Epithelial cell of esophagus (primary cell): Measurements from ENCODE around the gene TASOR2.

Source experiments
- DNase-seq: peaks from one replicate; pipeline ENCODE4 v3.0.0; 2010; ENCODE audit warnings: low read depth
- H3K4me3 ChIP-seq: 2 replicates; pipeline ENCODE4 v1.5.1; 2011; ENCODE audit warnings: mild to moderate bottlenecking, low read length, control low read depth
- CTCF ChIP-seq: IDR thresholded peaks from 2 replicates; pipeline ENCODE4 v1.5.1; 2011; ENCODE audit warnings: low read depth, mild to moderate bottlenecking, low read length, control low read depth, inconsistent platforms; ENCODE audit not compliant: insufficient read depth; ENCODE audit errors: missing control alignments

The TASOR2 gene

GRCh38 chr10:5710859-5711258 lies 26.2 kb downstream of the TASOR2 start:
- no peak for DNase-seq
- no peak overlapping the region for H3K4me3 ChIP-seq
- no peak for TF ChIP-seq CTCF

GRCh38 chr10:5711642-5712041 lies 27.0 kb downstream of the TASOR2 start:
- TF ChIP-seq CTCF = no peak
- DNase-seq = no peak
- H3K4me3 ChIP-seq = no peak overlapping the region

GRCh38 chr10:5719546-5719945 lies 34.9 kb downstream of the TASOR2 start:
- DNase-seq = no peak
- no peak for TF ChIP-seq CTCF
- no peak overlapping the region for H3K4me3 ChIP-seq

GRCh38 chr10:5720182-5720581 lies 35.5 kb downstream of the TASOR2 start:
- DNase-seq = peak; percentile 88
- no peak overlapping the region for H3K4me3 ChIP-seq
- no peak for TF ChIP-seq CTCF

- no peak for TF ChIP-seq CTCF
- no peak overlapping the region for H3K4me3 ChIP-seq
- DNase-seq = no peak
Observed at GRCh38 chr10:5723692-5724091, 39.1 kb downstream of the TASOR2 start.

- TF ChIP-seq CTCF = no peak
- DNase-seq = no peak
- no peak overlapping the region for H3K4me3 ChIP-seq
Observed at GRCh38 chr10:5730766-5731165, 46.1 kb downstream of the TASOR2 start.

- no peak for TF ChIP-seq CTCF
- no peak overlapping the region for H3K4me3 ChIP-seq
- DNase-seq = no peak
Observed at GRCh38 chr10:5731559-5731958, 46.9 kb downstream of the TASOR2 start.
